ENCODE results near the gene BTD.

The BTD gene

GRCh38 chr3:15657016-15657415 lies 55.5 kb downstream of the BTD start:
- Histone ChIP-seq H3K79me2 (ENCODE audit: control insufficient read depth, low read length) (no peaks in the 10 kb centered on the region), H3K9me3 (ENCODE audit: control insufficient read depth, insufficient read depth, low read length) (peaks cover 8% of the 10 kb centered on the region; the same call in 1 of the 2 replicates), H4K20me1 (ENCODE audit: control insufficient read depth, insufficient read depth, low read depth, low read length) (no peaks in the 10 kb centered on the region), H3K4me1 (ENCODE audit: control insufficient read depth, low read length) (no peaks in the 10 kb centered on the region), H3K4me3 (ENCODE audit: low read length) (no peak overlapping the region), H3K27me3 (ENCODE audit: control insufficient read depth, low read length) (no peaks in the 10 kb centered on the region), H3F3A (ENCODE audit: control insufficient read depth, insufficient read depth) (no peaks in the 10 kb centered on the region), H3K9me2 (replicated peaks; ENCODE audit: control insufficient read depth, low read length) (no peaks in the 10 kb centered on the region), H3K4me2 (ENCODE audit: low read length) (no peak overlapping the region), H3K36me3 (ENCODE audit: control insufficient read depth, low read length) (no peaks in the 10 kb centered on the region), H3K27ac (ENCODE audit: low read depth, low read length) (no peak overlapping the region)
- TF ChIP-seq CTCF (IDR thresholded peaks at IDR 0.05; ENCODE audit: low read depth, low read length, poor library complexity, severe bottlenecking): no peak
- TF ChIP-seq EZH2phosphoT487 (IDR thresholded peaks at IDR 0.05; ENCODE audit: borderline replicate concordance, low read length): no peak

- Histone ChIP-seq H3K9me3 (ENCODE audit: control insufficient read depth, insufficient read depth, low read length) (peaks cover 8% of the 10 kb centered on the region; the same call in 1 of the 2 replicates), H3K4me3 (ENCODE audit: low read length) (no peak overlapping the region), H3K27me3 (ENCODE audit: control insufficient read depth, low read length) (no peaks in the 10 kb centered on the region), H4K20me1 (ENCODE audit: control insufficient read depth, insufficient read depth, low read depth, low read length) (no peaks in the 10 kb centered on the region), H3K4me1 (ENCODE audit: control insufficient read depth, low read length) (no peaks in the 10 kb centered on the region), H3F3A (ENCODE audit: control insufficient read depth, insufficient read depth) (no peaks in the 10 kb centered on the region), H3K9me2 (replicated peaks; ENCODE audit: control insufficient read depth, low read length) (no peaks in the 10 kb centered on the region), H3K4me2 (ENCODE audit: low read length) (no peak overlapping the region), H3K79me2 (ENCODE audit: control insufficient read depth, low read length) (no peaks in the 10 kb centered on the region), H3K27ac (ENCODE audit: low read depth, low read length) (no peak overlapping the region), H3K36me3 (ENCODE audit: control insufficient read depth, low read length) (no peaks in the 10 kb centered on the region)
- TF ChIP-seq CTCF (IDR thresholded peaks at IDR 0.05; ENCODE audit: low read depth, low read length, poor library complexity, severe bottlenecking) (no peak), EZH2phosphoT487 (IDR thresholded peaks at IDR 0.05; ENCODE audit: borderline replicate concordance, low read length) (no peak)
These were observed 57.9 kb downstream of the BTD start for GRCh38 chr3:15659254-15659975.

- no peaks in the 10 kb centered on the region for H3K79me2 ChIP-seq (ENCODE audit: control insufficient read depth, low read length)
- TF ChIP-seq CTCF (IDR thresholded peaks at IDR 0.05; ENCODE audit: low read depth, low read length, poor library complexity, severe bottlenecking) (no peak), EZH2phosphoT487 (IDR thresholded peaks at IDR 0.05; ENCODE audit: borderline replicate concordance, low read length) (no peak)
- no peak overlapping the region for H3K4me2 ChIP-seq (ENCODE audit: low read length)
- H3K27ac ChIP-seq (ENCODE audit: low read depth, low read length): no peak overlapping the region
- peaks cover 8% of the 10 kb centered on the region; the same call in 1 of the 2 replicates for H3K9me3 ChIP-seq (ENCODE audit: control insufficient read depth, insufficient read depth, low read length)
- no peaks in the 10 kb centered on the region for H3K36me3 ChIP-seq (ENCODE audit: control insufficient read depth, low read length)
- H3F3A ChIP-seq (ENCODE audit: control insufficient read depth, insufficient read depth): no peaks in the 10 kb centered on the region
- H3K4me3 ChIP-seq (ENCODE audit: low read length): no peak overlapping the region
- no peaks in the 10 kb centered on the region for H4K20me1 ChIP-seq (ENCODE audit: control insufficient read depth, insufficient read depth, low read depth, low read length)
- no peaks in the 10 kb centered on the region for H3K27me3 ChIP-seq (ENCODE audit: control insufficient read depth, low read length)
- no peaks in the 10 kb centered on the region for H3K9me2 ChIP-seq (replicated peaks; ENCODE audit: control insufficient read depth, low read length)
- H3K4me1 ChIP-seq (ENCODE audit: control insufficient read depth, low read length): no peaks in the 10 kb centered on the region
These were observed 58.8 kb downstream of the BTD start for GRCh38 chr3:15660055-15660935.

All from DOHH2 (cell line).